Inflammatory macrophage treated with lipopolysaccharide for 1 hour (primary cell): ENCODE measurements around the gene CANT1.
"Not testable (repeated sequence)": the region's sequence is repeated elsewhere in the genome, so short reads cannot be mapped to it uniquely, and the experiment has no call there.

ENCODE experiments used
- DNase-seq, 2 donors: peaks; one replicate each; pipeline ENCODE4 v3.0.0-alpha.2; 2020 to 2022

CANT1 gene

DNA sequence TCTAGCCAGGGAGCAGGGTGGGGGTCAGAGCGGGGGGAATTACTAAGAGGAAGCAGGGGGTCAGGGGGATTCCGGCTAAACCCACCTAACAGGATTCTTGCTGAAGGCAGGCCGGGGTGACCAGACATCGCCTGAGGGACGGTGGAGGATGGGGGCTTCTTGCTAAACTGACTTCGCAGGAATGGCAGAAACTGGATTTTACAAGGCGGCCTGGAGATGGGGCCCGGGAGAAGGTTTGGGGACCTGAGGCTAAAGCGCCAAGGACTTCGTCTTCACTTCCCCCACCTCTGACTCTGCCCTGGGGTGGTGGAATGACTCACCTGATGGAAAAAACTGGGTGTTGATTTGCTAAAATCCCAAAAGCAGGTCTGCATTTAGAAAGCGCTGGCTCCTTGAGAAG lies 53.3 kb downstream of the CANT1 start:
- DNase-seq, result no peak

DNA sequence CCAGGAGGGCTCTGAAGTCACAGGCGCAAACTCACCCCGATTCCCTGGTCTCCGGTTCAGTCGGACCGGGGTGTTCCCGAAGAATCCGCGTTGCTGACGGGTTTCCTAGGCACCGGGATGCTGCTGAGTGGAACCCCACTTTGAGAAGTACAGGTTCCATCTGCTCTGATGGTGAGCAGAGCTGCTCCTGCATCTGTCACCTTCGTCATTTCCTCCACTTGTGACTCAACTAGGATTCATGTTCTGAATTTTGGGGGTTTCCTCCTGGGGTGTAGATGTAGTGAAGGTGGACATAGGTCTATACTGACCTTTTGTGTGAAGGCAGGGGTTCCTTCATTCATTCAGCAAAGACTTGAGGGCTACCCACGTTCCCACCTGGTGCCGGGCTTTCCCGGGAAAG lies 54.9 kb downstream of the CANT1 start:
- DNase-seq, result no peak

DNA sequence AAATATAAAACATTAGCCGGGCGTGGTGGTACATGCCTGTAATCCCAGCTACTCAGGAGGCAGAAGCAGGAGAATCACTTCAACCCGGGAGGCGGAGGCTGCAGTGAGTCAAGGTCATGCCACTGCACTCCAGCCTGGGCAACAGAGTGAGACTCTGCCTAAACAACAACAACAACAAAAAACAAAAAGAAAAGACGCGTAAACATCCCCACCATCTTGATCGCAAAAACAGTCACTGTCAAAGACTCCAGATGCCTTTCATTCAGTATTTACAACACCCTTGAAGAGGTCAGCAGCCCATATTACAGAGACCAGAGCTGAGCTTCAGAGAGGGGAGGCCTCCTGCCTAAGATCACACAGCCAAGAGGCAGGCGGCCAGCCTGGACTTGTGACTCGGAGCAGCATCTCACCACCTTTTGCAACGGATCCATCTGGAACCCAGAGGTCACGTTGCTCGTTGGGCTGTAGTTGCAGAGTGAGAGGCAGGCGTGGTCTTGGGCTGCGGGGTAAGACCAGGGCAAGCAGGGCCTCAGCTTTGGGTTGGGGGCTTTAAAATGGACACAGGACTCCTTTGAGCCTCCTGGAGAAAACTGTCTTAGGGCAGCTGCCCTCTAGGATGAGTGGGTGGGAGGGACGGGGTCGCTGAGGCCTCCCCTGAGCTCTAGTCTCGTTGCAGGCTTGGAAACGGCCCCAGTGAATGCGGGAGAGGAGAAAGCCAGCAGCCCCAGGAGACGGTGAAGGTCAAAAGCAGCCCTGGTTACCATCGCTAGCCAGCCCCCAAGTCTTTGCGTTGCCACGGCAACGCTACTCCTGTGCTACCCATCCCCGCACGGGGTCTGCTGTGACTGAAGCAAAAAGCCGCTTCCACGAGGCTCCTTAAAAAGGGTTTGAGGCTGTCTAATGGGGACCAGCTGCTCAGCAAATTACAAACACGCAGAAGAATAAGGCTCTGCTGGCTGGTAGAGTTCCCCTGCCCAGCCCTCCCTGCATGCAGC lies 55.9 kb downstream of the CANT1 start:
- DNase-seq, result no peak

- DNase-seq, result no peak
Observed at GRCh38 chr17:78952706-78953105, 56.9 kb downstream of the CANT1 start.

DNA sequence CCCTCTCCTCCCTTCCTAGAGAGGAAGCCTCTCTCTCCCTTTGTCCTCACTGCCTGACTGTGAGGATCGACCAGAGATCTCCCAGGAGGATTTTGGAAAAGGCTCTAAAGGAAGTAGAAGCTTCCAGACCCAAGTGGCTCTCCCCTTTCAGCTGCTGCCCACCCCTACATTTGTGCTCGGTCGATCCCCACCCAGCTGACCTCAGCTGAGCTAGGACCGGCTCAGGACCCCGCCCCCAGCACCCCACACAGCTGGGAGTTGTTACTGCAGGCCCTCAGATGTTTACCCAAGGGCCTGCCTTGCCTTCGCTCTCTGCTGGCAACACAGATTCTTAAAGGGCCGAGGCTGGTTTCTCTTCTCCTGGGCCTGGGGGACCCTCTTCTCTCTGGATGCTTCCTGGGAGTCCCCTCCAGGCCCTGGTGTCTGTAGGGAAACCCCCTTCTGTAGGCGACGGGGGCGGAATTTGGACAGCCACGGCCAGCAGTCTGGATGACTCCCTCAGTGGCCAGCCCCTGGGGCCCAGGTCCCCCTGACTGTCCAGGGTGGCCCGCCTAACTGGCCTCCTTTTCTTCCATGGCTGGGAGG lies 57.5 kb downstream of the CANT1 start:
- no peak for DNase-seq

DNA sequence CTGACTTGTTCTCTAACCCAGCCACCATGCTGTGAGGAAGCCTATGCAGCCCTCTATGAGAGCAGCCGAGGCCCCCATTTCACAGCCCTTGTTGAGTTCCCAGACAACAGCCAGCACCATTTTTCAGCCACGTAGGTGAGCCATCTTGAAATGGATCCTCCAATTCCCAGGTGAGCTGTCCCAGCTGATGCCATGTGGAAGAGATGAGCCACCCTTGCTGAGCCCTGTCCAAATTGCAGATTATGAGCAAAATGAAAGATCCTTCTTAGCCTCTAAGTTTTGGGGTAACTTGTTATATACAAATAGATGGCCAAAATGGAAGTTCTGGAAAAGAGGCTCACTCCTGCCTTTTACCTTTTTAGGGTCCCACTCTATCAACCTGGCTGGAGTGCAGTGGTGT lies 58.7 kb downstream of the CANT1 start:
- no peak for DNase-seq

GRCh38 chr17:78947235-78948149 lies 62.1 kb downstream of the CANT1 start:
- DNase-seq, result peak in 1 of 2 donors; percentile 26

DNA sequence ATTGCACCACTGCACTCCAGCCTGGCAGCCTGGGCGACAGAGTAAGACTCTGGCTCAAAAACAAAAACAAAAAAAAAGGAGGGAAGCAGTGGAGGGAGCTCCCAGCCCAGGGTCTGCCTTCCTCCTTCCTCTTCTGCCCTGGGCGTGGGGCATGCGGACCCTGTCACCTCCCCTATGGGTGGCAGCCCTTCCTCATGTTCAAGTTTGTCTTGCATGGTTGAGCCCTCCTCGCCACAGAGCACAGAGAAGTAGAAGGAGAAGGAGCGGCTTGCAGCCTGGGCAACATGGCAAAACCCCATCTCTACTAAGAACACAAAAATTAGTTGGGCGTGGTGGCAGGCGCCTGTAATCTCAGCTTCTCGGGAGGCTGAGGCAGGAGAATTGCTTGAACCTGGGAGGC lies 62.9 kb downstream of the CANT1 start:
- no peak for DNase-seq

- no peak for DNase-seq
Observed at GRCh38 chr17:78946131-78946530, 63.4 kb downstream of the CANT1 start.

DNA sequence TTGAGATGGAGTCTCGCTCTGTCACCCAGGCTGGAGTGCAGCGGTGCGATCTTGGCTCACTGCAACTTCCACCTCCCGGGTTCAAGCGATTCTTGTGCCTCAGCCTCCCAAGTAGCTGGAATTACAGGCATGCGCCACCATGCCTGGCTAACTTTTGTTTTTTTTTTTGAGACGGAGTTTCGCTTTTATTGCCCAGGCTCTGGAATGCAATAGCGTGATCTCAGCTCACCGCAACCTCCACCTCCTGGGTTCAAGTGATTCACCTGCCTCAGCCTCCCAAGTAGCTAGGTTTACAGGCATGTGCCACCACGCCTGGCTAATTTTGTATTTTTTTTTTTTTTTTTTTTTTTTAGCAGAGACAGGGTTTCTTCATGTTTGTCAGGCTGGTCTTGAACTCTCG lies 64.1 kb downstream of the CANT1 start:
- not testable (repeated sequence) for DNase-seq

GRCh38 chr17:78944956-78945355 lies 64.6 kb downstream of the CANT1 start:
- DNase-seq, result no peak

GRCh38 chr17:78944026-78944425 lies 65.5 kb downstream of the CANT1 start:
- no peak for DNase-seq
